SK-N-SH treated with all-trans-retinoic acid at 6 μM for 48 hours (cell line): ENCODE measurements around the gene ETNPPL.

Experiments
- ATAC-seq: fragments of 200-7000 bp; cut with Tn5 transposase; 3 replicates; pipeline ENCODE4 v1.9.1; 2020; ENCODE audit warnings: mild to moderate bottlenecking, moderate library complexity
- ARNTL ChIP-seq: fragments of 450-650 bp; formaldehyde crosslinking; IDR thresholded peaks from 2 replicates; pipeline ENCODE4 v1.5.0; 2020; ENCODE audit warnings: low read depth, mild to moderate bottlenecking, moderate library complexity, borderline replicate concordance
- BACH2 ChIP-seq: fragments of 250-450 bp; sonication (Bioruptor Pico); IDR thresholded peaks from 2 replicates; pipeline ENCODE4 v1.9.0; 2021; ENCODE audit warnings: mild to moderate bottlenecking, borderline replicate concordance
- CREB5 ChIP-seq: fragments of 250-450 bp; sonication (Bioruptor Pico); IDR thresholded peaks from 2 replicates; pipeline ENCODE4 v1.5.1; 2020; ENCODE audit warnings: low read depth, mild to moderate bottlenecking, moderate library complexity
- CSDC2 ChIP-seq: fragments of 250-450 bp; sonication (Bioruptor Pico); IDR thresholded peaks from 2 replicates; pipeline ENCODE4 v1.5.0; 2020; ENCODE audit warnings: mild to moderate bottlenecking, moderate library complexity
- ESRRG ChIP-seq: fragments of 250-450 bp; sonication (Bioruptor Pico); IDR thresholded peaks from 2 replicates; pipeline ENCODE4 v1.6.1; 2021; ENCODE audit warnings: mild to moderate bottlenecking
- GLIS3 ChIP-seq: fragments of 250-450 bp; sonication (Bioruptor Pico); IDR thresholded peaks from 2 replicates; pipeline ENCODE4 v1.5.0; 2020; ENCODE audit warnings: mild to moderate bottlenecking, moderate library complexity
- ISL1 ChIP-seq: fragments of 250-450 bp; sonication (Bioruptor Pico); IDR thresholded peaks from 2 replicates; pipeline ENCODE4 v2.1.2; 2022; ENCODE audit warnings: mild to moderate bottlenecking, moderate library complexity
- PATZ1 ChIP-seq: fragments of 250-450 bp; sonication (Bioruptor Pico); IDR thresholded peaks from 2 replicates; pipeline ENCODE4 v1.8.0; 2020; ENCODE audit warnings: mild to moderate bottlenecking, moderate library complexity, borderline replicate concordance
- POU6F1 ChIP-seq: fragments of 250-450 bp; sonication (Bioruptor Pico); IDR thresholded peaks from 2 replicates; pipeline ENCODE4 v1.8.0; 2021; ENCODE audit warnings: low read depth, mild to moderate bottlenecking, moderate library complexity, borderline replicate concordance
- PPARA ChIP-seq: fragments of 250-450 bp; sonication (Bioruptor Pico); IDR thresholded peaks from 2 replicates; pipeline ENCODE4 v1.5.0; 2020; ENCODE audit warnings: mild to moderate bottlenecking, borderline replicate concordance
- RARB ChIP-seq: fragments of 250-450 bp; sonication (Bioruptor Pico); IDR thresholded peaks from 2 replicates; pipeline ENCODE4 v1.8.0; 2021; ENCODE audit warnings: mild to moderate bottlenecking, moderate library complexity
- SNAI2 ChIP-seq: fragments of 250-450 bp; sonication (Bioruptor Pico); IDR thresholded peaks from 2 replicates; pipeline ENCODE4 v1.5.0; 2020; ENCODE audit warnings: mild to moderate bottlenecking, moderate library complexity
- TCF4 ChIP-seq: fragments of 250-450 bp; sonication (Bioruptor Pico); IDR thresholded peaks from 2 replicates; pipeline ENCODE4 v1.8.0; 2021; ENCODE audit warnings: mild to moderate bottlenecking, moderate library complexity, borderline replicate concordance
- TOX ChIP-seq: fragments of 250-450 bp; sonication (Bioruptor Pico); IDR thresholded peaks from 2 replicates; pipeline ENCODE4 v1.8.0; 2021; ENCODE audit warnings: mild to moderate bottlenecking, moderate library complexity, borderline replicate concordance
- TSHZ2 ChIP-seq: fragments of 250-450 bp; sonication (Bioruptor Pico); IDR thresholded peaks from 2 replicates; pipeline ENCODE4 v1.5.0; 2020; ENCODE audit warnings: mild to moderate bottlenecking, moderate library complexity
- ZC3H10 ChIP-seq: fragments of 250-450 bp; sonication (Bioruptor Pico); IDR thresholded peaks from 2 replicates; pipeline ENCODE4 v1.5.1; 2021; ENCODE audit warnings: mild to moderate bottlenecking, moderate library complexity
- ZFP3 ChIP-seq: fragments of 250-450 bp; sonication (Bioruptor Pico); IDR thresholded peaks from 2 replicates; pipeline ENCODE4 v1.5.0; 2020; ENCODE audit warnings: mild to moderate bottlenecking, moderate library complexity
- ZFP30 ChIP-seq: fragments of 450-650 bp; formaldehyde crosslinking; IDR thresholded peaks from 2 replicates; pipeline ENCODE4 v1.5.0; 2022; ENCODE audit warnings: mild to moderate bottlenecking, moderate library complexity
- ZNF565 ChIP-seq: fragments of 450-650 bp; formaldehyde crosslinking; conservative IDR thresholded peaks from 2 replicates; pipeline ENCODE4 v1.5.0; 2020; ENCODE audit warnings: low read depth, mild to moderate bottlenecking, moderate library complexity
- ZNF8 ChIP-seq: fragments of 450-650 bp; formaldehyde crosslinking; IDR thresholded peaks from 2 replicates; pipeline ENCODE4 v1.5.0; 2020; ENCODE audit warnings: mild to moderate bottlenecking, moderate library complexity

Gene ETNPPL

GRCh38 chr4:108725457-108725856, 37.4 kb downstream of the ETNPPL start (continued):
- TF ChIP-seq TSHZ2: no peak

GRCh38 chr4:108717386-108717785, 45.5 kb downstream of the ETNPPL start:
- no peak for ATAC-seq
- TF ChIP-seq PATZ1 (no peak), SNAI2 (CRISPR knock-in tag) (no peak), ARNTL (no peak), TCF4 (CRISPR knock-in tag) (no peak), ZC3H10 (CRISPR knock-in tag) (no peak), RARB (CRISPR knock-in tag) (no peak), ZFP30 (CRISPR knock-in tag) (no peak), ZNF565 (CRISPR knock-in tag) (no peak), CREB5 (CRISPR knock-in tag) (no peak), ISL1 (no peak), ZFP3 (CRISPR knock-in tag) (no peak), ZNF8 (CRISPR knock-in tag) (no peak), CSDC2 (no peak), GLIS3 (CRISPR knock-in tag) (no peak), PPARA (CRISPR knock-in tag) (no peak)
- TF ChIP-seq, all 23 proteins: peak for 0

GRCh38 chr4:108716340-108716739, 46.5 kb downstream of the ETNPPL start:
- TF ChIP-seq TOX (CRISPR knock-in tag) (no peak), ARNTL (no peak), POU6F1 (CRISPR knock-in tag) (no peak), ZC3H10 (CRISPR knock-in tag) (no peak), RARB (CRISPR knock-in tag) (no peak), TSHZ2 (no peak), ZNF565 (CRISPR knock-in tag) (no peak), GLIS3 (CRISPR knock-in tag) (no peak), ISL1 (no peak), ZFP30 (CRISPR knock-in tag) (no peak), ESRRG (CRISPR knock-in tag) (no peak), BACH2 (CRISPR knock-in tag) (no peak), ZNF8 (CRISPR knock-in tag) (no peak)
- ATAC-seq: no peak
